ENCODE measurements around the gene GAGE12E. TPM values are rescaled to one million over a fixed set of nuclear protein-coding genes. Genes with fewer than 3 reads are reported as not detected.

The GAGE12E gene
- total RNA-seq, 1 donor from 2014 or later = not detected

Other genes with a start within 250 kb of the GAGE12E start
- not detected in 2 replicates for gene GAGE10, start 247.6 kb upstream of the GAGE12E start, total RNA-seq
- not detected in 2 replicates for gene GAGE12J, start 229.3 kb upstream of the GAGE12E start, total RNA-seq
- gene GAGE13, start 219.7 kb upstream of the GAGE12E start, total RNA-seq = not detected in 2 replicates
- not detected in 2 replicates for gene GAGE12C, start 19.1 kb upstream of the GAGE12E start, total RNA-seq
- not detected in 2 replicates for gene GAGE12D, start 9.6 kb upstream of the GAGE12E start, total RNA-seq
- gene GAGE12F, start 9.6 kb downstream of the GAGE12E start, total RNA-seq = not detected in 2 replicates
- not detected in 2 replicates for gene GAGE12G, start 19.1 kb downstream of the GAGE12E start, total RNA-seq
- not detected in 2 replicates for gene GAGE12H, start 28.7 kb downstream of the GAGE12E start, total RNA-seq
- not detected in 2 replicates for gene GAGE2A, start 38.2 kb downstream of the GAGE12E start, total RNA-seq
- not detected in 2 replicates for gene GAGE1, start 47.7 kb downstream of the GAGE12E start, total RNA-seq
- gene PAGE1, start 144.7 kb downstream of the GAGE12E start, total RNA-seq = not detected in 2 replicates

Measured in activated CD4-positive, alpha-beta T cell treated with anti-CD3 and anti-CD28 coated beads, Interleukin-2, amount 10 ng/mL, durations not matched to agents 24 days and 14 days (primary cell).